GM18873 (cell line): Measurements from ENCODE around the gene SGSH.
"Not testable (repeated sequence)": the region's sequence is repeated elsewhere in the genome, so short reads cannot be mapped to it uniquely, and the experiment has no call there.

Source experiments
- ATAC-seq: cut with Tn5 transposase; IDR thresholded peaks from one replicate; pipeline ENCODE4 v1.9.1; 2021; ENCODE audit warnings: mild to moderate bottlenecking, moderate library complexity, moderate number of reproducible peaks; ENCODE audit not compliant: unreplicated experiment, low FRiP score

SGSH gene

DNA sequence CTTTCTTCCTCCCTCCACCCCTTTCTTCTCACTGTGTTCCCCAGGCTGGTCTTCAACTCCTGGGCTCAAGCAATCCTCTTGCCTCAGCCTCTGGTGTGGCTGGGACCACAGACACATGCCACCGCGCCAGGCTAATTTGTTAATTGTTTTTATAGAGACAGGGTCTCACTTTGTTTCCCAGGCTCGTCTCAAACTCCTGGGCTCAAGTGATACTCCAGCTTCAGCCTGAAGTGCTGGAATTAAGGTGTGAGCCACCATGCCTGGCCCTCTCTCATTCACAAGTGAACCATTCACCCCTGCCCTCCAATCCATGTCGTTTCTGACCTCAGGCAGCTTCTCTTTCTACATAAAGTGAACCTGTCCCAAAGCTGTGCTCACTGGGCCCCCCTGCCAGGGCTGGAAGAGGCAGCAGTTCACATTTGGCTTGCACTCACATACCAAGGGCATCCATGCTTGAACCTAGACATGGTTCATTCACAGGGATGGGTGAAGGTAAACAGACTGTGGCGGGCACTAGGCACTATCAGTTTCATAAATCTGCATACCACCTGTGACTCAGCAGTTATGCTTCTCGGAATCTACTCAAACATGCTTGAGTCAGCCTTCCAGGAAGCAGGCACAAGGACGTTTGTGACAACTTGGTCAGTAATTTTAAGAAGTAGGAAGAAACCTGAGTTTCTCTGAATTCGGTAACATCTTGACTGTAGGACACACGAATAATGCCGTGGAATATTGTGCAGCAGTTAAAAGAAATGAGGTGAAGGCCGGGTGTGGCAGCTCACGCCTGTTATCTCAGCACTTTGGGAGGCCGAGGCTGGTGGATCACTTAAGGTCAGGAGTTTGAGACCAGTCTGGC is 34.5 kb upstream of the SGSH start:
- ATAC-seq, result peak; percentile 57

DNA sequence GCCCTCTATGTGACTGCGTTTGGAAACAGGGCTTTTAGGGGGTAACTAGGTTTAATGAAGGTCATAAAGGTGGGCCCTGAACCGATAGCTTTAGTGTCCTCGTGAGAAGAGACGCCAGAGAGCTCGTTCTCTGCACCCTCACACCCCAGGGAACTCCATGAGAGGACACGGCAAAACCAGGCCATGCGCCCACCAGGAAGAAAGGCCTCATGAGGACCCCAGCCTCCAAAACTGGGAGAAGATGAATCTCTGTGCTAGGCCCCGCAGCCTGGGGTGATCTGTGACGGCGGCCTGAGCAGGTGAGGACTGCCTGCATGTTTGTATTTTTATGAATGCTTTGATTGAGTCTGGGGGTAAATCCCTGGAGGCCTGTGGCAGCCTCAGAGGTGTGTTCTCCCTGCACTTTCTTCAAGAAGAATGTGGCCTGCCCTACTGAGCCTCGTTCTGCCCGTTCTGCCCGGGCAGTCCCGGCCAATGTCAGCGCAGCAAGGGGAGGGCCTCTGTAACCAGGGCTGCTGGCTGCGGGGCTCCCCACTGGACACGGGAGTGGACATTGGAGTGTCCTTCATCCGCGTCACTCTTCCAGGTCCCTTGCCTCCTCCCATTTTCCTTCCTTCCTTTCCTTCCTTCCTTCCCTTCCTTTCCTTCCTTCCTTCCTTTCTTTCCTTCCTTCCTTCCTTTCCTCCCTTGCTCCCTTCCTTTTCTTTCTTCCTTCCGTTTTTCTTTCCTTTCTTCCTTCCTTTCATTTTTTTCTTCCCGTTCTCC is 33.7 kb upstream of the SGSH start:
- no peak for ATAC-seq

DNA sequence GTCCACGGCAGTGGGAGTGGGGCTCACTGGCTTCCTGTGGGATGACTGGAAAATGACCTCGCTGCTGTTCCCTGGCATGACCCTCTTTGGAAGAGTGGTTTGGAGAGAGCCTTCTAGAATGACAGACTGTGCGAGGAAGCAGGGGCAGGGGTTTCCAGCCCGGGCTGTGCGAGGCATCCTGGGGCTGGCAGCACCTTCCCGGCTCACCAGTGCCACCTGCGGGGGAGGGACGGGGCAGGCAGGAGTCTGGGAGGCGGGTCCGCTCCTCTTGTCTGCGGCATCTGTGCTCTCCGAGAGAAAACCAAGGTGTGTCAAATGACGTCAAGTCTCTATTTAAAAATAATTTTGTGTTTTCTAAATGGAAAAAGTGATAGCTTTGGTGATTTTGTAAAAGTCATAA is 32.7 kb upstream of the SGSH start:
- no peak for ATAC-seq

DNA sequence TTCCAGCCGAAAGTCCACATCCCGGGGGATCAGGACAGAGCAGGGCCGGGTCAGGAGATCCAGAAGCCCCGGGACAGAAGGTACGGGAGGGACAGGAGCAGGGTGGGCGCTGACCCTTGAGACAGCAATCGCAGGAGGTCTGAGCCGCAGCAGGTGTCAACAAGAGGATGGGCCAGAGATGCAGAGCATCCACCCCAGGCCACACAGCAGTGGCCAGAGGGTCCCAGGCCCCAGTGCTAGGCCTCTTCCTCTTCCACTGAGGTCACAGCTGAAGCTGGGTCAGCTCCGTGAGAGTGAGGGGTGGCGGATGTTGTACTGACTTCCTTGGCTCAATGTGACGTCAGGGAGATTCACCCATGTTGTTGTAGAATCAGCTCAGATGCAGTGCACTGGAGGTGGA is 31.8 kb upstream of the SGSH start:
- ATAC-seq, result no peak

DNA sequence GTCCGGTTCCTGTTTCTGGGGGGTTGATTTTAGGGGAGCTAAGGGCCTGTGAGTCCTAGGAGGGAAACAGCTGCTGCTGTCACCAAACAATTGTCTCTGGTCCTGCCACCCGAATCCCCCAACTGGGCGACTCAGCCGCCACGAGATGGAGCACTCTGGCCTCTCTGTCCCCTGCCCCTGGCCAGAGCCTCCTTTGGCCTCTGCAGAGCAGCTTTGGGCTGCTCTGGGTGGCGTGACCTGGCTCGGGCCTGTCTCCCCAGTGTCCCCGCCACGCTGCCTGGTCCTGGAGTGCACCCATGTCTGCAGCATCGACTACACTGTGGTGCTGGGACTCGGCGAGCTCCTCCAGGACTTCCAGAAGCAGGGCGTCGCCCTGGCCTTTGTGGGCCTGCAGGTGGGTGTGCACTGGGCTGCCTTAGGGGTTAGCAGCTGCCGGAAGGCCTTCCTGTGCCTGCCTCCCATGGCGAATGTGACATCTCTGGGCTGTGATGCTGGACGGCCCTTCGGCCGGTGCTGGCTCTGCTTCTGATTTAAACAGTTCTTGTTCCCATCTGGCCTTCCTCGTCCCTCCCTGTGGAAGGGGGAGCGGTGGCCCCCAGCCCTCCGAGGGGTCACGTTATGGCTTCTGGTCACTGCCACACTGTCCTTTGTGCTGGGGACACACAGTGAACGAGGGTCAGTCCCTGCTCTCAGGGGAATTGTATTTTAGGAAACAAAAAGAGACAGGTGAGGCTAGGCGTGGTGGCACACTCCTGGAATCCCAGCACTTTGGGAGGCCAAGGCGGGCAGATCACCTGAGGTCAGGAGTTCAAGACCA is 29.0 kb upstream of the SGSH start:
- no peak for ATAC-seq

DNA sequence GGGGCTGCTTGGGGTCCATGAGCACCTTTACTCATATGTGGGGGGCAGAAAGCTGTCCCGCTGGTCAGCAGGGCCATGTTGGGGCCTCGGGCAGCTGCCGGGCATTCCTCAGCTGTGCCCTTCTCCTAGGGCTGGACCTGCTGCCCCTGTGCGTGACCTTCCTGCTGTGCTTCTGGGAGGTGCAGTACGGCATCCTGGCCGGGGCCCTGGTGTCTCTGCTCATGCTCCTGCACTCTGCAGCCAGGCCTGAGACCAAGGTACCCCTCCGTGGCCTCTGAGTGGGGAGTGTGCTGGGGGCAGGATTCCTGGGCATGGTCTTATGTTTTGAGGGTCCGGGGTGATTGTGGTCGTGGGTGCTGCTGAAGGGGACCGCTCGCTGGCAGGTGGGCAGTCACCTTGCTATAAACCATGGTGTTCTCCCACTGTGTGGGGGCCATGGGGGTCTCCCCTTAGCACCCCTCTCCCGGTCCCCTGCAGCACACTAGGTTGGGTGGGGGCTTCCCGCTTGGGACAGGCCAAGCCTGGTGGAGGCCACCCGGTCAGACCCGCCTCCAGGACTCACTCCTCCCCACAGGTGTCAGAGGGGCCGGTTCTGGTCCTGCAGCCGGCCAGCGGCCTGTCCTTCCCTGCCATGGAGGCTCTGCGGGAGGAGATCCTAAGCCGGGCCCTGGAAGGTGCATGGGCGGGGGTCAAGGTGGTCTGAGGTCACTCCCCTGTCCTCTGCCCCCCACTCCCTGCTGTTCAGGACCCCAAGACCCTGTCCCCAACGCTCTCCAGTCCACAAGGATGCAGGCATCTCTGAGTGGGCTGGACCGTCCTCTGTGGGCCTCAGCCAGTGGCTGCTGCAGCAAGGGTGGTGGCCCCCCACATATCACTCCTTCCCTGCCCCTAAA is 28.1 kb upstream of the SGSH start:
- no peak for ATAC-seq

DNA sequence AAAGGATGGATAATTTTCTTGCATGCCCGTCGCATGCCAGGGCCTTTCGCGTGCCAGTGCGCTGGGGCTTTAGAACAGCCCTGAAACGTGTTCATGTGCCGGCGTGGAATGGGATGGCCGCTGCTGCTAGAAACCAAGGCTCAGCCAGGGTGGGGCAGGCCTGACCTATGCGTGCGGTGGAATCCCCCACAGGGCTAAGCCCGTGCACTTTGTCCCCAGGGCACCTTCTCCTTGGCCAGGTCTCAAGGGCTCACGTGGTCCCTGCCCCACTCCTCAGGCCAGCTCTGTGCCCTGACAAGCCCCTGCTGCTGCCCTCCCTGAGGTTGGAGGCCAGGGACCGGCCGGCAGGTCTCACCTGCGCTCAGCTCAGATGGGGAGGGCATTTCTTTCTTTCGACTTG is 27.4 kb upstream of the SGSH start:
- ATAC-seq, result no peak

DNA sequence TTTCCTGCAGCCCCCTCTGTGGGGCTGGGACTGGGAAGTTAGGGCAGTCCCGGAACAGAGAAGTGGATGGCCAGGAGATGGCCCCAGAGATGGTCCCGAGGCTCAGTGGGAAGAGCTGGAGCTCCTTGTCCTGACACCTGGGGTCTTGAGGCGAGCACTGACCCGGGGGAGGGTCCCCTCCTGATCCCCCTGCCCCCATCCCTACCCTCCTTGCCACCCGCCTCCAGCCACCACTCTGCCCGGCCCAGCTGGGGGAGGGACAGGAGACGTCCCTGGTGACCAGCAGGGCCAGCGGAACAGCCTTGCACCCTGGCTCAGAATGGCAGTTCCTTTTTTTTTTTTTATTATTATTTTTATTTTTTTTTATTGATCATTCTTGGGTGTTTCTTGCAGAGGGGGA is 26.6 kb upstream of the SGSH start:
- no peak for ATAC-seq

DNA sequence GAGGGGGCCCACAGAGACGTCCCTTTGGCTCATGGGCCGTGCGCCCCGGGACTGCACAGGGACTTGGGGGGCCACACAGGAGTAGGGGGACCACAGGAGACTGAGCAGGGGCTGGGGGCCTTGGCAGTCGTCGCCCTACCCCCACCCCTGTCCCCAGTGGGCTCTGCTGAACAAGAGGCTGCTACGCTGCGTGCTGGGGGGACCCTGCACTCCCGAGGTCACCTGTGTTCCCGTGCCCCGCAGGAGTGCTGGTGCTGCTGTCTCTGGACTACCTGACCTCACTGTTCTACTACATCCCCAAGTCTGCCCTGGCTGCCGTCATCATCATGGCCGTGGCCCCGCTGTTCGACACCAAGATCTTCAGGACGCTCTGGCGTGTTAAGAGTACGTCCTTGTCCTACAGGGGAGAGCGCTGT is 26.1 kb upstream of the SGSH start:
- no peak for ATAC-seq

DNA sequence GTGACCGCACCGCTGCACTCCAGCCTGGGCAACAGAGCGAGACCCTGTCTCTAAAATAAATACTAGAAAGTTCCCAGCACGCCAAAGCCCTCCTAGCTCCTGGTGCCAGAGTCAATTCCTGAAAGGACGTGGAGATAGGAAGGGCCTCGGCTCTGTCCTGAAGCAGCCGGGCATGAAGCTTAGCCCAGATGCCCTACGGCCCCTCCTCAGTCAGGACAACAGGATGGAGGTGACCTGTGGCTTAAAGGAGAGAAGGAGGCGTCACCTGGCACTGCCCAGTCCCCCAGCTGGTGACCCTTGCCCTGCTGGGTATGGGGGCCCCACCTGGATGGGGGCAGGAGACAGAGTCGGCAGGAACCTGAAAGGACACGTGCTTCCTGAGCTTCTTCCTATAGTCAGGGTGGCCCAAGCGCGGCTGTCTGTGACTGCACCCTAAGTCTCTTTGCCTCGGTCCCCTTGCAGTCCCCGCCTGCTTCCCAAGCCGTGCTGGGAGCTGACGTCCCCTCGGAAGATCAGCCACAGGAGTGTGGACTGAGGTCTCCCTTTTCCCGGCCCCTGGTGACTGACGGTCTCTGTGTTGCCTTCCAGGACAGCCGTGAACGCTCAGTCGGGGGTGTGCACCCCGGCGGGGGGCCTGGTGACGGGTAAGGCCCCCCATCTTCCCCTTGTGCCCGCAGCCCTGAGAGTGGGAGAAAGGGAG is 25.6 kb upstream of the SGSH start:
- no peak for ATAC-seq

DNA sequence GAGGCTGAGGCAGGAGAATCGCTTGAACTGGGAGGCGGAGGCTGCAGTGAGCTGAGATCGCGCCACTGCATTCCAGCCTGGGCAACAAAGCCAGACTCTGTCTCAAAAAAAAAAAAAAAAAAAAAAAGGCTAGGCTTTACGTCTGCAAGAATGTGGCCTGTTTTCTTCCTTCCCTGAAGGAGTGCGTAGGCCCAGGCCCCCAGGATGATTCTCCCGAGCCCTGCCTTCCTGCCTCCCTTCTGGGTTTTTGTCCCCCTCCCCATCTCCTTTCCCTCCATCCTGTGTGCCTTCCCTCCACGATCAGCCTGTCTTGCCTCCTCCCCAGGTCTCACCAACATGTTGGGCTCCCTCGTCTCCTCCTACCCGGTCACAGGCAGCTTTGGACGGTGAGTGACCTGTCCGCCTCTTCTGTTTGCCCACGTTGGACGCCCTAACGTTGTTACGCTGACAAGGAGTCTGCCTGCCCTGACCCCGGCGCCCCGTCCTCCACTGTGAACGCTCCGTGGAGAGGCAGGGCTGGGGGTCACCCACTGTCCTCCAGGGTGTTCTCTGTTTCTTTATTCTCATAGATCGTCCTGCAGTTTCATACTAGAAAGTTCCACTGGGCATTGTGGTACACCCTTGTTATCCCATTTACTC is 24.9 kb upstream of the SGSH start:
- no peak for ATAC-seq

DNA sequence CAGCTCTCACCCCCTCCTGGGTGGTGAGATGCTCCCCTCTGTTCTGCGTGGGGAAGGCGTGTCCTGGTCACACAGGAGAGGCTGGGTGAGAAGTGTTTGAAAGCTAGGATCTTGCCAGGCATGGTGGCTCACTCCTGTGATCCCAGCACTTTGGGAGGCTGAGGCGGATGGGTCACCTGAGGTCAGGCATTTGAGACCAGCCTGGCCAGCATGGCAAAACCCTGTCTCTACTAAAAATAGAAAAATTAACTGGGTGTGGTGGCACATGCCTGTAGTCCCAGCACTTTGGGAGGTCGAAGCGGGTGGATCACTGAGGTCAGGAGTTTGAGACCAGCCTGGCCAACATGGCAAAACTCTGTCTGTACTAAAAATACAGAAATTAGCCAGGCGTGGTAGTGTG is 24.3 kb upstream of the SGSH start:
- ATAC-seq, result not testable (repeated sequence)

DNA sequence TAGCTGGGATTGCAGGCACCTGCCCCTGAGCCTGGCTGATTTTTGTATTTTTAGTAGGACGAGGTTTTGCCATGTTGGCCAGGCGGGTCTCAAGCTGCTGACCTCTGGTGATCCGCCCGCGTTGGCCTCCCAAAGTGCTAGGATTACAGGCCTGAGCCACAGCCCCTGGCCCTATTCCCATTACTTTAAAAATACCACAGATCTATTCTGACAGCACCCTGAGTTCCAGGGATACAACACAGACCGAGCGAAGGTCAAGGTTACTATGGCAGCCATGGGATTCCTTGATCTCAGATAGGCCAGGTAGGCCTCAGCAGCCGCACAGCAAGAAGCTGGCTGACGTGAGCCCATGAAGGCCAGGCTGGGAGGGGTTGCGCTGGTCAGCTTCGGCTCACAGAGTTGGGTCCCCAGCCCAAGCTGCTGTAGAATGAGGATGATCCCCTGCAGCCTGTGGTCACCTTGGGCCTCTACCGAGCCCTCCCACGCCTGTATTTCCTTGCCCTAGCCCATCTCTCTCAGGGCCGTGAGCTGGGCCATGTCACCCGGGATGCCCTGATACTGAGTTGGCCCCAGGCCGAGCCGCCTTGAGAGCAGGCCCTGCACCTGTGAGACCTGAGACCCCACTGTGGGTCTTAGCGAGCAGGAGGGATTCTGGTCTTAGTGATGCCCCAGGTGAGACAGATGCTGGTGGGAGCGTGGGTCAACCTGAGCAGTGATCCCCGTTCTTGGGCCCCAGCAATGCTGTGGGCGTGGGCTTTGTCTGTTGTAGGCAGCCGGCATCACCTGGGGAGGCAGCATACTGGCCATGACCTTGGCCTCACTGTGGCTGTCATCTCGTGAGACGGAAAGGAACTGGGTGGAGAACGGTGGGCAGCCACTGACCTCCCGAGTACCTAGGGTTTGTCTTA is 23.6 kb upstream of the SGSH start:
- no peak for ATAC-seq

DNA sequence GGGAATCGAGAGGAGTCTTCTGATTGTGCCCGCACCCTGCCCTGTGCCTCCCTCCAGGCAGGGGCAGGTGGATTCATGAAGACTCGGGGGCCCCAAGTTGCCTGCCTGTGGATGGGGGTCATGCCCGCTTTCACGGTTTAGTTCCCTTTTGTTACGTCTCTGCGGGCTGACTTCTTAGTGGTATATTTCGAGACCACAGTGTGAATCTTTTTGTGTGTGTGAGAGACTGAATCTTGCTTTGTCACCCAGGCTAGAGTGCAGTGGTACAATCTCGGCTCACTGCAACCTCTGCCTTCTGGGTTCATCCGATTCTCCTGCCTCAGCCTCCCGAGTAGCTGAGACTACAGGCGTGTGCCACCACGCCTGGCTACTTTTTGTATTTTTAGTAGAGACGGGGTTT is 22.4 kb upstream of the SGSH start:
- ATAC-seq, result no peak

DNA sequence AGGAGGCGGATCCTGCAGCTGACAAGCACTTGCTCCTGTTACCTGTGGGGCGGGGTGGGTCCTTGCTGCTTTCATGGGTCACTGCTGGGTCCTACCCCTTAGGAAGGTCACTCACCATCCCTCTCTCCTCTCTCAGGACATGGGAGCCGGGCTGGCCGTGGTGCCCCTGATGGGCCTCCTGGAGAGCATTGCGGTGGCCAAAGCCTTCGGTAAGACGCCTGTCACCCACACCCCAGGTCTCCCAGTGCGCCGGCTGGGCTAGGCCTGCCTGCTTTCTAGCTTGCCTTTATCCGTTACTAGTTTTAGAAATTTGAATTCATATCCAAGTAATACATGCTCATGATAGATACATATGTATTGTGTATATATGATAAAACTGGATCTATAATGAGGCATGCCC is 17.3 kb upstream of the SGSH start:
- ATAC-seq, result no peak

DNA sequence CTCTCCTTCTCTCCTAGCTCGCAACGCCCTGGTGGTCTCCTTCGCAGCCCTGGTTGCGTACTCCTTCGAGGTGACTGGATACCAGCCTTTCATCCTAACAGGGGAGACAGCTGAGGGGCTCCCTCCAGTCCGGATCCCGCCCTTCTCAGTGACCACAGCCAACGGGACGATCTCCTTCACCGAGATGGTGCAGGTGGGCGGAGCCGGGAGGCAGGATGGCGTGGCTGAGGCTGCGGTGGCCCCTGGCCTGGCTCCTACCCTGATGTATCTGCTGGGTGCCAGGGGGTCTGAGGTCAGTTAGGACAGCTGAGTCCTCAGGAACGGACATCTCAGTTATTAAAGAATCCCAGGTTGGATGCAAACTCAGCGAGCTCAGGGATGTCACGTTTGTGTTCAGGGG is 16.8 kb upstream of the SGSH start:
- no peak for ATAC-seq

DNA sequence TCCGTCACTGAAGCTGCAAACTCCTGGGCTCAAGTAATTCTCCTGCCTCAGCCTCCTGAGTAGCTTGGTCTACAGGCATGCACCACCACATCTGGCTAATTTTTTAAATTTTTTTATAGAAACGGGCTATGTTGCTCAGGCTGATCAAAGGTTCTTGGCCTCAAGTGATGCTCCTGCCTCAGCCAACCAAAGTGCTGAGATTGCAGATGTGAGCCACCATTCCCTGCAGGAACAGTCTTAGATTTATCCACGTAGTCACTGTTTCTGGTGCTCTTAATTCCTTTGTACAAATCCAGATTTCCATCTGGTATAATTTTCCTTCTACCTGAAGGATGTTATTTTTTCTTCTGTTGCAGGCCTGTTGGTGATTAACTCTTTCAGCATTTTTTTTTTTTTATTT is 13.1 kb upstream of the SGSH start:
- no peak for ATAC-seq

DNA sequence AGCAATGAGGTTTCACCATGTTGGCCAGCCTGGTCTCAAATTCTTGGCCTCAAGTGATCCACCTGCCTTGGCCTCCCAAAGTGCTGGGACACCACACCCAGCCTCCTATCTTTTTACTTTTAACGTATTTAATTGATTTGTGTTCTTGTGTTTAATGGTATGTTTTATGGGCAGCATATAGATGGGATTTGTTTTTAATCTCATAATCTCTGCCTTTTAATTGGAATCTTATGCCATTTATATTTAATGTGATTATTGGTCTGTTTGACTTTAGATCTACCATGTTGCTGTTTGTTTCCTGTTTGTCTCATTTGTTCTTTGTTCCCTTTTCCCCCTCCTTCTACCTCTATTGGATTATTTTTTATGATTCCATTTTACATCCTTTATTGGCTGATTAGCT is 12.3 kb upstream of the SGSH start:
- no peak for ATAC-seq
